SU-DHL-6 (cell line): ENCODE measurements around the gene SDK1.

Experiments used
- H2AFZ ChIP-seq: fragments of 200-600 bp; sonication (generic); 2 replicates; pipeline ENCODE4 v1.6.1; 2014; ENCODE audit warnings: low read depth, mild to moderate bottlenecking, moderate library complexity, mixed read lengths, antibody characterized with exemption, low read length; ENCODE audit not compliant: severe bottlenecking
- H3F3A ChIP-seq: fragments of 200-600 bp; shearing (Covaris generic); 2 replicates; pipeline ENCODE4 v1.6.0; 2016; ENCODE audit warnings: antibody characterized with exemption, mild to moderate bottlenecking; ENCODE audit not compliant: insufficient read depth
- H3K27ac ChIP-seq: fragments of 200-600 bp; sonication (generic); 2 replicates; pipeline ENCODE4 v1.5.1; 2016; ENCODE audit warnings: low read depth, mild to moderate bottlenecking, low read length, moderate library complexity, mixed read lengths
- H3K27me3 ChIP-seq: fragments of 200-600 bp; sonication (generic), shearing (Covaris generic); 2 replicates; pipeline ENCODE4 v1.6.0; 2014; ENCODE audit warnings: mild to moderate bottlenecking, low read length
- H3K36me3 ChIP-seq: fragments of 200-600 bp; sonication (generic); 2 replicates; pipeline ENCODE4 v1.6.1; 2014; ENCODE audit warnings: mild to moderate bottlenecking, low read length, mixed read lengths
- H3K4me2 ChIP-seq: fragments of 300-600, 200-600 bp; shearing (Covaris generic), sonication (generic); 2 replicates; pipeline ENCODE4 v1.6.0; 2014; ENCODE audit warnings: low read length, low read depth, mild to moderate bottlenecking; ENCODE audit not compliant: poor library complexity, severe bottlenecking
- H3K4me3 ChIP-seq: fragments of 200-600 bp; sonication (generic); 2 replicates; pipeline ENCODE4 v1.5.1; 2014; ENCODE audit warnings: antibody characterized with exemption, low read length, mild to moderate bottlenecking, mixed read lengths; ENCODE audit not compliant: insufficient read depth, poor library complexity, severe bottlenecking
- H3K79me2 ChIP-seq: fragments of 200-600 bp; sonication (generic); 2 replicates; pipeline ENCODE4 v1.6.1; 2014; ENCODE audit warnings: mild to moderate bottlenecking, low read length, moderate library complexity; ENCODE audit not compliant: insufficient read depth
- H3K9ac ChIP-seq: fragments of 200-600 bp; sonication (generic); 2 replicates; pipeline ENCODE4 v1.7.0; 2014; ENCODE audit warnings: mild to moderate bottlenecking, low read length
- H3K9me2 ChIP-seq: fragments of 200-600 bp; sonication (generic); replicated peaks from 2 replicates; pipeline ENCODE4 v1.6.1; 2014; ENCODE audit warnings: low read length; ENCODE audit not compliant: insufficient read depth
- H3K9me3 ChIP-seq: fragments of 200-600 bp; sonication (generic); 2 replicates; pipeline ENCODE4 v1.6.1; 2014; ENCODE audit warnings: low read length, mixed read lengths; ENCODE audit not compliant: insufficient read depth
- H4K20me1 ChIP-seq: fragments of 200-600 bp; sonication (generic); 2 replicates; pipeline ENCODE4 v1.6.1; 2014; ENCODE audit warnings: low read depth, mild to moderate bottlenecking, antibody characterized with exemption, low read length, moderate library complexity, mixed read lengths
- EZH2phosphoT487 ChIP-seq: fragments of 200-600 bp; sonication (generic), shearing (Covaris generic); conservative IDR thresholded peaks from 2 replicates; pipeline ENCODE4 v1.6.1; 2018; ENCODE audit warnings: mild to moderate bottlenecking, antibody characterized with exemption, low read length, moderate library complexity, mixed read lengths
- TF ChIP-seq, protein P1 (sequence below): fragments of 200-600 bp; sonication (generic); IDR thresholded peaks from one replicate; pipeline ENCODE4 v1.5.1; 2017; ENCODE audit warnings: antibody characterized with exemption, mild to moderate bottlenecking, low read length, moderate library complexity; ENCODE audit not compliant: insufficient read depth, poor library complexity, severe bottlenecking

Gene SDK1

DNA sequence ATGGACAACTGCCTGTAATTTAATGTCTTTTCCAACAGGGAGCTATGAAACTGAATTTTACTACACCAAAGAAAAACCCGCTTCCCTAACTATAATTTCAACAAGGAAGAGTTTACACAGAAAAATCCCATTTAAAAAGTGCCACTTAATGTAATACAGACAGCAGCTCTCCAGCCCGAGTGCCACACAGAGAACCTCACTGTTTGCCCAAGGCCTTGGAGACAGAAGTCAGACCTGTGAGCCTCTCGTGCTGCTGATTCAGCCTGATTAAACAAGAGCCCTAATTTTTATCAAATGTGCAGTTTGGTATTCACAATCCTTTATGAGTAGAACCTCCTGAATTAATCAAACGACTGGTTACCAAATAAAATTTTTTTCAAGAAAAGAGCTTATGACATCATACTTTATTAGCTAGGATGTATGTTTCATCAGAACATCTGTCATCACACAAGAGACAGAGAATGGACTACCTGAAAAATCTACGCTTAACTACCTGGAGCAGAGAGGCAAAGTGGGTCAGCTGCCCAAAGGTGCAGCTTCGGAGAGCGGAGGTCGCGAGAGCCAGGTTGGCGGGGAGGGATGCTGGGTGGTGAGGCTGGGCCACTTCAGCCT is 543.6 kb downstream of the SDK1 start:
- H3K27me3 ChIP-seq, result peaks cover 3% of the 10 kb centered on the region; the same call in 1 of the 2 replicates
- H2AFZ ChIP-seq, result no peak overlapping the region
- H4K20me1 ChIP-seq, result no peaks in the 10 kb centered on the region; the same call in 1 of the 2 replicates
- no peaks in the 10 kb centered on the region for H3K79me2 ChIP-seq
- TF ChIP-seq, protein P1, sequence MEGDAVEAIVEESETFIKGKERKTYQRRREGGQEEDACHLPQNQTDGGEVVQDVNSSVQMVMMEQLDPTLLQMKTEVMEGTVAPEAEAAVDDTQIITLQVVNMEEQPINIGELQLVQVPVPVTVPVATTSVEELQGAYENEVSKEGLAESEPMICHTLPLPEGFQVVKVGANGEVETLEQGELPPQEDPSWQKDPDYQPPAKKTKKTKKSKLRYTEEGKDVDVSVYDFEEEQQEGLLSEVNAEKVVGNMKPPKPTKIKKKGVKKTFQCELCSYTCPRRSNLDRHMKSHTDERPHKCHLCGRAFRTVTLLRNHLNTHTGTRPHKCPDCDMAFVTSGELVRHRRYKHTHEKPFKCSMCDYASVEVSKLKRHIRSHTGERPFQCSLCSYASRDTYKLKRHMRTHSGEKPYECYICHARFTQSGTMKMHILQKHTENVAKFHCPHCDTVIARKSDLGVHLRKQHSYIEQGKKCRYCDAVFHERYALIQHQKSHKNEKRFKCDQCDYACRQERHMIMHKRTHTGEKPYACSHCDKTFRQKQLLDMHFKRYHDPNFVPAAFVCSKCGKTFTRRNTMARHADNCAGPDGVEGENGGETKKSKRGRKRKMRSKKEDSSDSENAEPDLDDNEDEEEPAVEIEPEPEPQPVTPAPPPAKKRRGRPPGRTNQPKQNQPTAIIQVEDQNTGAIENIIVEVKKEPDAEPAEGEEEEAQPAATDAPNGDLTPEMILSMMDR, result no peak
- TF ChIP-seq EZH2phosphoT487, result no peak
- H3K27ac ChIP-seq, result no peak overlapping the region
- no peaks in the 10 kb centered on the region for H3F3A ChIP-seq
- H3K9ac ChIP-seq, result no peak overlapping the region
- no peak overlapping the region for H3K4me3 ChIP-seq
- no peak overlapping the region for H3K4me2 ChIP-seq
- no peaks in the 10 kb centered on the region for H3K9me3 ChIP-seq
- H3K36me3 ChIP-seq, result no peaks in the 10 kb centered on the region
- no peaks in the 10 kb centered on the region for H3K9me2 ChIP-seq

DNA sequence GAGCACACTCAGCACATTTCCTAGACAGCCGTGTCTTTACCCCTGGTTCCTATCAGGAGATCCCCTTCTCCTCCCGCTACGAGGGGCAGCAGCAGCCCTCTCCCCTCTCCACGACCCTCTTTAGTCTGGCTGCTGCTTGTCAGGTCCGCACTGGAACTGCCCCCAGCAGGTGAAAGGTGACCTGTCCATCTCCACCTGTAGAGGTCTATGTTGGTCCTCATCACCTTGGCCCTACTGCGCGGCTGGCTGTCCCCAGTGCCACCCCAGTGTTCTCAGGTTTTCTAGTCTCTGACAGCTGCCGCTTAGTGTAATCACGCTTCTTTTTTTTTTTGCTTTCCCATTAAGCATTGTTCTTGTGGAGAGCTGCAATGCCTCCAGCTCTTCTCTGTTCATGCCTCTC is 545.7 kb downstream of the SDK1 start:
- Histone ChIP-seq H4K20me1 (no peaks in the 10 kb centered on the region), H3K4me3 (no peak overlapping the region), H3K9ac (no peak overlapping the region), H3K27me3 (no peaks in the 10 kb centered on the region), H3K4me2 (no peak overlapping the region), H3K36me3 (no peaks in the 10 kb centered on the region), H3K9me2 (no peaks in the 10 kb centered on the region), H3K27ac (no peak overlapping the region), H3F3A (no peaks in the 10 kb centered on the region), H3K9me3 (no peaks in the 10 kb centered on the region), H3K79me2 (no peaks in the 10 kb centered on the region), H2AFZ (no peak overlapping the region)
- no peak for TF ChIP-seq EZH2phosphoT487
- TF ChIP-seq, protein P1, result no peak

GRCh38 chr7:3847336-3847735 is 546.3 kb downstream of the SDK1 start:
- Histone ChIP-seq H3K9me2 (no peaks in the 10 kb centered on the region), H3K27ac (no peak overlapping the region), H3K9ac (no peak overlapping the region), H4K20me1 (no peaks in the 10 kb centered on the region), H3K79me2 (no peaks in the 10 kb centered on the region), H2AFZ (no peak overlapping the region), H3K9me3 (no peaks in the 10 kb centered on the region), H3K36me3 (no peaks in the 10 kb centered on the region), H3K27me3 (no peaks in the 10 kb centered on the region), H3K4me2 (no peak overlapping the region), H3K4me3 (no peak overlapping the region), H3F3A (no peaks in the 10 kb centered on the region)
- TF ChIP-seq, protein P1, result no peak
- no peak for TF ChIP-seq EZH2phosphoT487
